HG03135 (cell line): Measurements from ENCODE around the gene MYO18B.

Experiments
- ATAC-seq: cut with Tn5 transposase; IDR thresholded peaks from one replicate; pipeline ENCODE4 v1.9.1; 2021; ENCODE audit warnings: mild to moderate bottlenecking, moderate library complexity; ENCODE audit not compliant: unreplicated experiment

The MYO18B gene

DNA sequence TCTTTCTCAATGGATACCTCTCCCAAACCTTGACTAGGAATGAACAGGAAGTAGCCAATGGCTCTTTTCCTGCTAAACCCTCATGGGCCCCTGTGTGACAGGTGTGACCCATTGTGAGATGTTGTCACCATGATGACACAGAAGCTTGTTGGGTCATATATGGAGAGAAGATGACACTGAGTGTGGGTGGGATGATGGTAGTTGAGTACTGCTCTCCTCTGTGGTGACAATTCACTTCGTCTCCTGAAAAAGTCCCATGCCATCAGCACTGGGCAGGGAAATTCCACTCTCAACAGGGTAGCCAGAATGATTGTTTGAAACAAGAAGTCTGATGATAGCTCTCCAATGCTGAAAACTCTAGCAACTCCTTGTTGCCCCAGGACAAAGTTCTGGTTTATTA, 333.3 kb downstream of the MYO18B start:
- no peak for ATAC-seq

GRCh38 chr22:26079009-26079408, 337.0 kb downstream of the MYO18B start:
- ATAC-seq: no peak
